ENCODE results near the gene SREBF1.

- TF ChIP-seq ELF4 (IDR thresholded peaks at IDR 0.05) (no peak), TARDBP (IDR thresholded peaks at IDR 0.05) (no peak), FOXA1 (IDR thresholded peaks at IDR 0.05) (no peak), HDGF (IDR thresholded peaks at IDR 0.05; ENCODE audit: borderline replicate concordance) (no peak), LEF1 (IDR thresholded peaks at IDR 0.05; ENCODE audit: borderline replicate concordance) (no peak), BHLHE40 (IDR thresholded peaks at IDR 0.05; ENCODE audit: borderline replicate concordance) (no peak)
These were observed 49.2 kb downstream of the SREBF1 start for GRCh38 chr17:17787568-17787967.
